ENCODE results near the gene ADGRL2.

DNA sequence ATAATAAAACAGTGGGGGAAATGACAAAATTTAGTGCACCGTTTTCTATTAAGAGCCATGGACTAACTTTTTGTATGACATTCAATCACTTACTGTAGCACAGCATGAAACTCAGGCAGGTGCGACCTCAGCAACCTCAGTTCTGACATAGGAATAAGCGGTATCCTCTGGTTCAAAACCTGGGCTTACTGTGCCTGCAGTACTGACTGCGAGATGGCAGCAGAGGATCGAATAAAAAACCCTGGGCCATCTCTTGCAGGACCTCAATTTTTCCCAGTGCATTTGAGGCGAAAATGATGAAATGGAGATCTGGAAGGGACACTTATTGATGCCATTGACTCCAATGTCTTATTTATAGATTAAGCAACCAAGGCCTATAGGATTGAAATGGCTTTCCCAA is 214.7 kb downstream of the ADGRL2 start:
- no peak for TF ChIP-seq POLR2AphosphoS5 (IDR thresholded peaks at IDR 0.05; ENCODE audit: low read depth, low read length)
- TF ChIP-seq POLR2A (IDR thresholded peaks at IDR 0.05; ENCODE audit: low read depth, low read length) = no peak
- no peak for TF ChIP-seq SPI1 (IDR thresholded peaks at IDR 0.05; ENCODE audit: low read depth, low read length)
- no peak for TF ChIP-seq TAF1 (IDR thresholded peaks at IDR 0.05; ENCODE audit: low read depth, low read length)
- no peak for TF ChIP-seq POU2F2 (IDR thresholded peaks at IDR 0.05; ENCODE audit: low read depth, low read length)
- TF ChIP-seq PAX5 (IDR thresholded peaks at IDR 0.05; ENCODE audit: insufficient read depth, low read length, severe bottlenecking) = no peak
